Activated CD4-positive, alpha-beta T cell treated with anti-CD3 and anti-CD28 coated beads, Interleukin-2, amount 10 ng/mL, durations not matched to agents 7 days and 5 days (primary cell): ENCODE data around the gene TBX15. TPM values are rescaled to one million over a fixed set of nuclear protein-coding genes. Genes with fewer than 3 reads are reported as not detected.

Experiments used
- CTCF ChIA-PET: fragments of 350-600 bp; sonication (Branson Sonifier 250); formaldehyde crosslinking; loops from one replicate; lab custom pipeline; 2021; ENCODE audit warnings: antibody characterized with exemption; lab: Charles Lee
- POLR2A ChIA-PET: fragments of 350-600 bp; sonication (Branson Sonifier 250); formaldehyde crosslinking; loops from one replicate; lab custom pipeline; 2021; ENCODE audit warnings: antibody characterized with exemption; lab: Charles Lee
- DNase-seq: peaks from one replicate; pipeline ENCODE4 v3.0.0-alpha.2; 2020
- H3K27ac Mint-ChIP-seq: one replicate; pipeline ENCODE4 v1.8.0; 2021; ENCODE audit warnings: mild to moderate bottlenecking, moderate library complexity, mixed read lengths
- H3K27me3 Mint-ChIP-seq: one replicate; pipeline ENCODE4 v1.8.0; 2021; ENCODE audit warnings: mixed read lengths
- H3K36me3 Mint-ChIP-seq: one replicate; pipeline ENCODE4 v1.8.0; 2021; ENCODE audit warnings: low read depth, mixed read lengths
- H3K4me1 Mint-ChIP-seq: one replicate; pipeline ENCODE4 v1.8.0; 2021; ENCODE audit warnings: mixed read lengths
- H3K4me3 Mint-ChIP-seq: one replicate; pipeline ENCODE4 v1.8.0; 2021; ENCODE audit warnings: mild to moderate bottlenecking, moderate library complexity, mixed read lengths
- H3K9me3 Mint-ChIP-seq: one replicate; pipeline ENCODE4 v1.8.0; 2021; ENCODE audit warnings: mixed read lengths
- total RNA-seq, 2 experiments: library from RNA; stranded (reverse); gene quantifications; one replicate each; pipeline ENCODE4 v1.2.3, GENCODE V29; 2021

Gene TBX15
- total RNA-seq, 2 experiments from 2014 or later, result not detected

- CTCF ChIA-PET, result no interaction called here
- POLR2A ChIA-PET, result no interaction called here
- Mint-ChIP-seq H3K27me3 (no peaks in the 10 kb centered on the region), H3K4me3 (no peak overlapping the region), H3K9me3 (no peaks in the 10 kb centered on the region), H3K36me3 (no peaks in the 10 kb centered on the region), H3K4me1 (no peaks in the 10 kb centered on the region), H3K27ac (no peak overlapping the region)
- DNase-seq, result no peak
Observed at GRCh38 chr1:118940957-118941356, 47.2 kb downstream of the TBX15 start.

- Mint-ChIP-seq H3K27ac (no peak overlapping the region), H3K27me3 (no peaks in the 10 kb centered on the region), H3K36me3 (no peaks in the 10 kb centered on the region), H3K4me3 (no peak overlapping the region), H3K9me3 (no peaks in the 10 kb centered on the region), H3K4me1 (no peaks in the 10 kb centered on the region)
- CTCF ChIA-PET, result no interaction called here
- DNase-seq, result no peak
- POLR2A ChIA-PET, result no interaction called here
Observed at GRCh38 chr1:118937413-118938072, 50.6 kb downstream of the TBX15 start.

GRCh38 chr1:118934706-118935105 lies 53.4 kb downstream of the TBX15 start:
- Mint-ChIP-seq H3K4me3 (no peak overlapping the region), H3K4me1 (no peaks in the 10 kb centered on the region), H3K9me3 (no peaks in the 10 kb centered on the region), H3K36me3 (no peaks in the 10 kb centered on the region), H3K27ac (no peak overlapping the region), H3K27me3 (no peaks in the 10 kb centered on the region)
- no peak for DNase-seq
- ChIA-PET POLR2A (no interaction called here), CTCF (no interaction called here)

GRCh38 chr1:118933051-118933781 lies 54.9 kb downstream of the TBX15 start:
- POLR2A ChIA-PET, result no interaction called here
- no peaks in the 10 kb centered on the region for H3K36me3 Mint-ChIP-seq
- no peaks in the 10 kb centered on the region for H3K27me3 Mint-ChIP-seq
- no peak overlapping the region for H3K4me3 Mint-ChIP-seq
- peaks cover 2% of the 10 kb centered on the region for H3K9me3 Mint-ChIP-seq
- no peak overlapping the region for H3K27ac Mint-ChIP-seq
- DNase-seq, result no peak
- CTCF ChIA-PET, result no interaction called here
- no peaks in the 10 kb centered on the region for H3K4me1 Mint-ChIP-seq

GRCh38 chr1:118931876-118932275 lies 56.3 kb downstream of the TBX15 start:
- H3K4me1 Mint-ChIP-seq, result no peaks in the 10 kb centered on the region
- no peak overlapping the region for H3K4me3 Mint-ChIP-seq
- peaks cover 2% of the 10 kb centered on the region for H3K9me3 Mint-ChIP-seq
- H3K36me3 Mint-ChIP-seq, result no peaks in the 10 kb centered on the region
- CTCF ChIA-PET, result no interaction called here
- POLR2A ChIA-PET, result no interaction called here
- H3K27me3 Mint-ChIP-seq, result no peaks in the 10 kb centered on the region
- no peak for DNase-seq
- no peak overlapping the region for H3K27ac Mint-ChIP-seq

- Mint-ChIP-seq H3K27ac (no peak overlapping the region), H3K27me3 (no peaks in the 10 kb centered on the region), H3K4me3 (no peak overlapping the region), H3K9me3 (peaks cover 2% of the 10 kb centered on the region), H3K4me1 (no peaks in the 10 kb centered on the region), H3K36me3 (no peaks in the 10 kb centered on the region)
- DNase-seq, result peak; percentile 28
- POLR2A ChIA-PET, result no interaction called here
- CTCF ChIA-PET, result no interaction called here
Observed at GRCh38 chr1:118928739-118929554, 59.2 kb downstream of the TBX15 start.

- peaks cover 2% of the 10 kb centered on the region for H3K9me3 Mint-ChIP-seq
- no peaks in the 10 kb centered on the region for H3K36me3 Mint-ChIP-seq
- no peak for DNase-seq
- H3K27me3 Mint-ChIP-seq, result no peaks in the 10 kb centered on the region
- H3K4me1 Mint-ChIP-seq, result no peaks in the 10 kb centered on the region
- no peak overlapping the region for H3K4me3 Mint-ChIP-seq
- no peak overlapping the region for H3K27ac Mint-ChIP-seq
- CTCF ChIA-PET, result no interaction called here
- POLR2A ChIA-PET, result no interaction called here
Observed at GRCh38 chr1:118927427-118928187, 60.5 kb downstream of the TBX15 start.

- POLR2A ChIA-PET, result no interaction called here
- Mint-ChIP-seq H3K4me1 (no peaks in the 10 kb centered on the region), H3K4me3 (no peak overlapping the region), H3K36me3 (no peaks in the 10 kb centered on the region), H3K27ac (no peak overlapping the region), H3K9me3 (peaks cover 2% of the 10 kb centered on the region), H3K27me3 (no peaks in the 10 kb centered on the region)
- DNase-seq, result no peak
- CTCF ChIA-PET, result no interaction called here
Observed at GRCh38 chr1:118926261-118926660, 61.9 kb downstream of the TBX15 start.

- Mint-ChIP-seq H3K9me3 (peaks cover 2% of the 10 kb centered on the region), H3K27ac (no peak overlapping the region), H3K36me3 (no peaks in the 10 kb centered on the region), H3K27me3 (no peaks in the 10 kb centered on the region), H3K4me3 (no peak overlapping the region), H3K4me1 (no peaks in the 10 kb centered on the region)
- DNase-seq, result no peak
- CTCF ChIA-PET, result no interaction called here
- POLR2A ChIA-PET, result no interaction called here
Observed at GRCh38 chr1:118925651-118926050, 62.5 kb downstream of the TBX15 start.

- Mint-ChIP-seq H3K9me3 (no peaks in the 10 kb centered on the region), H3K27me3 (no peaks in the 10 kb centered on the region), H3K4me1 (no peaks in the 10 kb centered on the region), H3K36me3 (no peaks in the 10 kb centered on the region), H3K27ac (no peak overlapping the region), H3K4me3 (no peak overlapping the region)
- ChIA-PET POLR2A (no interaction called here), CTCF (no interaction called here)
- no peak for DNase-seq
Observed at GRCh38 chr1:118923319-118923718, 64.8 kb downstream of the TBX15 start.

GRCh38 chr1:118921994-118922393 lies 66.1 kb downstream of the TBX15 start:
- Mint-ChIP-seq H3K9me3 (no peaks in the 10 kb centered on the region), H3K36me3 (no peaks in the 10 kb centered on the region), H3K27me3 (no peaks in the 10 kb centered on the region), H3K4me1 (no peaks in the 10 kb centered on the region), H3K27ac (no peak overlapping the region), H3K4me3 (no peak overlapping the region)
- ChIA-PET CTCF (no interaction called here), POLR2A (no interaction called here)
- no peak for DNase-seq

- Mint-ChIP-seq H3K27me3 (no peaks in the 10 kb centered on the region), H3K9me3 (no peaks in the 10 kb centered on the region), H3K36me3 (no peaks in the 10 kb centered on the region), H3K4me3 (no peak overlapping the region), H3K4me1 (no peaks in the 10 kb centered on the region), H3K27ac (no peak overlapping the region)
- ChIA-PET POLR2A (no interaction called here), CTCF (no interaction called here)
- DNase-seq, result no peak
Observed at GRCh38 chr1:118920124-118920717, 67.9 kb downstream of the TBX15 start.
